ENCODE measurements around the gene FAF1. TPM values are rescaled to one million over a fixed set of nuclear protein-coding genes. Genes with fewer than 3 reads are reported as not detected.

Gene FAF1
- polyA plus RNA-seq, 1 of the 3 experiments (the other 2 are of a cell fraction), result 8.7 TPM

DNA sequence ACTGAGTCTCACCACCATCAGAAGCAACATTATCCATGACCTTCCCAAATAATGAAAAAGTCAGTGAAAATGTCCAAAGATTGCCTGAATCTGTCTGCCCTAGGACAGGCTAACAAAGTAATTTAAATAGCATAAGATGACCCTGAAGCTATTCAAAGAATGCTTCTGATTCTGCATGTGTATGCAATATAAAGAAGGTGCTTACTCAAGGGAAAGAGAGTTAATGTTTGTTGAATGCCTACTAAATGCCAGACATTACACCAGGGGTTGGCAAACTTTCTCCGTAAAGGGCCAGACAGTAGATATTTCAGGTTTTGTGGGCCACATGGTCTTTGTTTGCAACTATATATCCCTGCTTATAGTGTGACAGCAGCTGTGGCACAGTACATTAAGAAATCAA, 314.9 kb downstream of the FAF1 start:
- Histone ChIP-seq H3K27ac (ENCODE audit: low read depth in 2 of 2, low read length in 1 of 2) (no peak overlapping the region), H3K36me3 (replicated peaks in 1 of 2; ENCODE audit: control insufficient read depth in 1 of 2, insufficient read depth in 2 of 2, low read length in 1 of 2) (peaks cover 2 to 3% of the 10 kb centered on the region in 2 experiments), H3K4me1 (ENCODE audit: control insufficient read depth in 1 of 2, insufficient read depth in 2 of 2, low read depth in 1 of 2, low read length in 1 of 2) (no peaks in the 10 kb centered on the region), H3K9me2 (no peaks in the 10 kb centered on the region), H3K9ac (no peak overlapping the region), H4K20me1 (ENCODE audit: insufficient read depth) (no peaks in the 10 kb centered on the region), H3K4me2 (no peak overlapping the region), H3K9me3 (no peaks in the 10 kb centered on the region), H3K27me3 (ENCODE audit: insufficient read depth) (no peaks in the 10 kb centered on the region), H2AFZ (ENCODE audit: low read depth) (no peak overlapping the region), H3K79me2 (ENCODE audit: insufficient read depth) (no peaks in the 10 kb centered on the region), H3F3A (replicated peaks; ENCODE audit: insufficient read depth) (no peaks in the 10 kb centered on the region), H3K4me3 (ENCODE audit: low read depth in 2 of 2, low read length in 1 of 2) (no peak overlapping the region)
- no peak for DNase-seq
- TF ChIP-seq RFX5 (IDR thresholded peaks at IDR 0.05; ENCODE audit: low read length), result no peak
- TF ChIP-seq, protein P1, sequence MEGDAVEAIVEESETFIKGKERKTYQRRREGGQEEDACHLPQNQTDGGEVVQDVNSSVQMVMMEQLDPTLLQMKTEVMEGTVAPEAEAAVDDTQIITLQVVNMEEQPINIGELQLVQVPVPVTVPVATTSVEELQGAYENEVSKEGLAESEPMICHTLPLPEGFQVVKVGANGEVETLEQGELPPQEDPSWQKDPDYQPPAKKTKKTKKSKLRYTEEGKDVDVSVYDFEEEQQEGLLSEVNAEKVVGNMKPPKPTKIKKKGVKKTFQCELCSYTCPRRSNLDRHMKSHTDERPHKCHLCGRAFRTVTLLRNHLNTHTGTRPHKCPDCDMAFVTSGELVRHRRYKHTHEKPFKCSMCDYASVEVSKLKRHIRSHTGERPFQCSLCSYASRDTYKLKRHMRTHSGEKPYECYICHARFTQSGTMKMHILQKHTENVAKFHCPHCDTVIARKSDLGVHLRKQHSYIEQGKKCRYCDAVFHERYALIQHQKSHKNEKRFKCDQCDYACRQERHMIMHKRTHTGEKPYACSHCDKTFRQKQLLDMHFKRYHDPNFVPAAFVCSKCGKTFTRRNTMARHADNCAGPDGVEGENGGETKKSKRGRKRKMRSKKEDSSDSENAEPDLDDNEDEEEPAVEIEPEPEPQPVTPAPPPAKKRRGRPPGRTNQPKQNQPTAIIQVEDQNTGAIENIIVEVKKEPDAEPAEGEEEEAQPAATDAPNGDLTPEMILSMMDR (IDR thresholded peaks at IDR 0.05), result no peak
- TF ChIP-seq, protein P2, sequence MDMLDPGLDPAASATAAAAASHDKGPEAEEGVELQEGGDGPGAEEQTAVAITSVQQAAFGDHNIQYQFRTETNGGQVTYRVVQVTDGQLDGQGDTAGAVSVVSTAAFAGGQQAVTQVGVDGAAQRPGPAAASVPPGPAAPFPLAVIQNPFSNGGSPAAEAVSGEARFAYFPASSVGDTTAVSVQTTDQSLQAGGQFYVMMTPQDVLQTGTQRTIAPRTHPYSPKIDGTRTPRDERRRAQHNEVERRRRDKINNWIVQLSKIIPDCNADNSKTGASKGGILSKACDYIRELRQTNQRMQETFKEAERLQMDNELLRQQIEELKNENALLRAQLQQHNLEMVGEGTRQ (IDR thresholded peaks at IDR 0.05; ENCODE audit: borderline replicate concordance, low read depth, low read length), result no peak
- no peak for TF ChIP-seq SIN3A (IDR thresholded peaks at IDR 0.05; ENCODE audit: borderline replicate concordance, low read depth, low read length)
- TF ChIP-seq GATA2 (CRISPR knock-in tag; IDR thresholded peaks at IDR 0.05), result no peak
- no peak for TF ChIP-seq JUND (IDR thresholded peaks at IDR 0.05)
- TF ChIP-seq TAF1 (IDR thresholded peaks at IDR 0.05; ENCODE audit: borderline replicate concordance, low read depth, low read length), result no peak
- no peak for TF ChIP-seq POLR2AphosphoS5 (IDR thresholded peaks at IDR 0.05; ENCODE audit: low read depth, low read length)
- no peak for TF ChIP-seq NFIC (IDR thresholded peaks at IDR 0.05; ENCODE audit: borderline replicate concordance)
- TF ChIP-seq, protein P3, sequence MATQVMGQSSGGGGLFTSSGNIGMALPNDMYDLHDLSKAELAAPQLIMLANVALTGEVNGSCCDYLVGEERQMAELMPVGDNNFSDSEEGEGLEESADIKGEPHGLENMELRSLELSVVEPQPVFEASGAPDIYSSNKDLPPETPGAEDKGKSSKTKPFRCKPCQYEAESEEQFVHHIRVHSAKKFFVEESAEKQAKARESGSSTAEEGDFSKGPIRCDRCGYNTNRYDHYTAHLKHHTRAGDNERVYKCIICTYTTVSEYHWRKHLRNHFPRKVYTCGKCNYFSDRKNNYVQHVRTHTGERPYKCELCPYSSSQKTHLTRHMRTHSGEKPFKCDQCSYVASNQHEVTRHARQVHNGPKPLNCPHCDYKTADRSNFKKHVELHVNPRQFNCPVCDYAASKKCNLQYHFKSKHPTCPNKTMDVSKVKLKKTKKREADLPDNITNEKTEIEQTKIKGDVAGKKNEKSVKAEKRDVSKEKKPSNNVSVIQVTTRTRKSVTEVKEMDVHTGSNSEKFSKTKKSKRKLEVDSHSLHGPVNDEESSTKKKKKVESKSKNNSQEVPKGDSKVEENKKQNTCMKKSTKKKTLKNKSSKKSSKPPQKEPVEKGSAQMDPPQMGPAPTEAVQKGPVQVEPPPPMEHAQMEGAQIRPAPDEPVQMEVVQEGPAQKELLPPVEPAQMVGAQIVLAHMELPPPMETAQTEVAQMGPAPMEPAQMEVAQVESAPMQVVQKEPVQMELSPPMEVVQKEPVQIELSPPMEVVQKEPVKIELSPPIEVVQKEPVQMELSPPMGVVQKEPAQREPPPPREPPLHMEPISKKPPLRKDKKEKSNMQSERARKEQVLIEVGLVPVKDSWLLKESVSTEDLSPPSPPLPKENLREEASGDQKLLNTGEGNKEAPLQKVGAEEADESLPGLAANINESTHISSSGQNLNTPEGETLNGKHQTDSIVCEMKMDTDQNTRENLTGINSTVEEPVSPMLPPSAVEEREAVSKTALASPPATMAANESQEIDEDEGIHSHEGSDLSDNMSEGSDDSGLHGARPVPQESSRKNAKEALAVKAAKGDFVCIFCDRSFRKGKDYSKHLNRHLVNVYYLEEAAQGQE (IDR thresholded peaks at IDR 0.05; ENCODE audit: low read depth, low read length), result no peak
- TF ChIP-seq, protein P4, sequence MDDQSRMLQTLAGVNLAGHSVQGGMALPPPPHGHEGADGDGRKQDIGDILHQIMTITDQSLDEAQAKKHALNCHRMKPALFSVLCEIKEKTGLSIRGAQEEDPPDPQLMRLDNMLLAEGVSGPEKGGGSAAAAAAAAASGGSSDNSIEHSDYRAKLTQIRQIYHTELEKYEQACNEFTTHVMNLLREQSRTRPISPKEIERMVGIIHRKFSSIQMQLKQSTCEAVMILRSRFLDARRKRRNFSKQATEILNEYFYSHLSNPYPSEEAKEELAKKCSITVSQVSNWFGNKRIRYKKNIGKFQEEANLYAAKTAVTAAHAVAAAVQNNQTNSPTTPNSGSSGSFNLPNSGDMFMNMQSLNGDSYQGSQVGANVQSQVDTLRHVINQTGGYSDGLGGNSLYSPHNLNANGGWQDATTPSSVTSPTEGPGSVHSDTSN (IDR thresholded peaks at IDR 0.05), result no peak
- TF ChIP-seq NRF1 (IDR thresholded peaks at IDR 0.05; ENCODE audit: low read depth, low read length), result no peak
- TF ChIP-seq EP300 (IDR thresholded peaks at IDR 0.05; ENCODE audit: borderline replicate concordance in 1 of 2, low read depth in 1 of 2, low read length in 1 of 2), result no peak
- TF ChIP-seq FOSL2 (IDR thresholded peaks at IDR 0.05; ENCODE audit: borderline replicate concordance, low read depth), result no peak
- no peak for TF ChIP-seq ELF1 (IDR thresholded peaks at IDR 0.05)
- no peak for TF ChIP-seq MXI1 (IDR thresholded peaks at IDR 0.05; ENCODE audit: low read depth, low read length)
- TF ChIP-seq, protein P5, sequence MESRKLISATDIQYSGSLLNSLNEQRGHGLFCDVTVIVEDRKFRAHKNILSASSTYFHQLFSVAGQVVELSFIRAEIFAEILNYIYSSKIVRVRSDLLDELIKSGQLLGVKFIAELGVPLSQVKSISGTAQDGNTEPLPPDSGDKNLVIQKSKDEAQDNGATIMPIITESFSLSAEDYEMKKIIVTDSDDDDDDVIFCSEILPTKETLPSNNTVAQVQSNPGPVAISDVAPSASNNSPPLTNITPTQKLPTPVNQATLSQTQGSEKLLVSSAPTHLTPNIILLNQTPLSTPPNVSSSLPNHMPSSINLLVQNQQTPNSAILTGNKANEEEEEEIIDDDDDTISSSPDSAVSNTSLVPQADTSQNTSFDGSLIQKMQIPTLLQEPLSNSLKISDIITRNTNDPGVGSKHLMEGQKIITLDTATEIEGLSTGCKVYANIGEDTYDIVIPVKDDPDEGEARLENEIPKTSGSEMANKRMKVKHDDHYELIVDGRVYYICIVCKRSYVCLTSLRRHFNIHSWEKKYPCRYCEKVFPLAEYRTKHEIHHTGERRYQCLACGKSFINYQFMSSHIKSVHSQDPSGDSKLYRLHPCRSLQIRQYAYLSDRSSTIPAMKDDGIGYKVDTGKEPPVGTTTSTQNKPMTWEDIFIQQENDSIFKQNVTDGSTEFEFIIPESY (IDR thresholded peaks at IDR 0.05; ENCODE audit: borderline replicate concordance, low read depth), result no peak
- CTCF ChIA-PET, result no interaction called here
- 100% methylated on average over 1 of the region's 1 CpG for WGBS (ENCODE audit: low lambda C conversion rate)
- POLR2A ChIA-PET, result no interaction called here
